DND-41 (cell line): Measurements from ENCODE around the gene EYS.

Experiments used
- EZH2 ChIP-seq: IDR thresholded peaks from 3 replicates; pipeline ENCODE4 v1.6.1; 2012; ENCODE audit warnings: borderline replicate concordance, low read depth, mild to moderate bottlenecking, moderate library complexity, low read length, inconsistent platforms; ENCODE audit not compliant: severe bottlenecking
- TF ChIP-seq, protein P1 (sequence below): IDR thresholded peaks from 2 replicates; pipeline ENCODE4 v1.5.1; 2012; ENCODE audit warnings: borderline replicate concordance, low read length, moderate library complexity, mild to moderate bottlenecking; ENCODE audit not compliant: poor library complexity, severe bottlenecking; ENCODE audit errors: extremely low read depth

GRCh38 chr6:64467656-64468055, 1239.4 kb downstream of the EYS start:
- TF ChIP-seq, protein P1, sequence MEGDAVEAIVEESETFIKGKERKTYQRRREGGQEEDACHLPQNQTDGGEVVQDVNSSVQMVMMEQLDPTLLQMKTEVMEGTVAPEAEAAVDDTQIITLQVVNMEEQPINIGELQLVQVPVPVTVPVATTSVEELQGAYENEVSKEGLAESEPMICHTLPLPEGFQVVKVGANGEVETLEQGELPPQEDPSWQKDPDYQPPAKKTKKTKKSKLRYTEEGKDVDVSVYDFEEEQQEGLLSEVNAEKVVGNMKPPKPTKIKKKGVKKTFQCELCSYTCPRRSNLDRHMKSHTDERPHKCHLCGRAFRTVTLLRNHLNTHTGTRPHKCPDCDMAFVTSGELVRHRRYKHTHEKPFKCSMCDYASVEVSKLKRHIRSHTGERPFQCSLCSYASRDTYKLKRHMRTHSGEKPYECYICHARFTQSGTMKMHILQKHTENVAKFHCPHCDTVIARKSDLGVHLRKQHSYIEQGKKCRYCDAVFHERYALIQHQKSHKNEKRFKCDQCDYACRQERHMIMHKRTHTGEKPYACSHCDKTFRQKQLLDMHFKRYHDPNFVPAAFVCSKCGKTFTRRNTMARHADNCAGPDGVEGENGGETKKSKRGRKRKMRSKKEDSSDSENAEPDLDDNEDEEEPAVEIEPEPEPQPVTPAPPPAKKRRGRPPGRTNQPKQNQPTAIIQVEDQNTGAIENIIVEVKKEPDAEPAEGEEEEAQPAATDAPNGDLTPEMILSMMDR: no peak
- TF ChIP-seq EZH2: no peak
